Activated T-cell treated with anti-CD3 and anti-CD28 coated beads, Interleukin-2, amount 50 U/mL, for 48 hours (primary cell): ENCODE measurements around the gene C1QA.
"Not testable (repeated sequence)": the region's sequence is repeated elsewhere in the genome, so short reads cannot be mapped to it uniquely, and the experiment has no call there.

Experiments
- DNase-seq, 2 experiments: peaks; one replicate each; pipeline ENCODE4 v3.0.0-alpha.2; 2020

The C1QA gene

DNA sequence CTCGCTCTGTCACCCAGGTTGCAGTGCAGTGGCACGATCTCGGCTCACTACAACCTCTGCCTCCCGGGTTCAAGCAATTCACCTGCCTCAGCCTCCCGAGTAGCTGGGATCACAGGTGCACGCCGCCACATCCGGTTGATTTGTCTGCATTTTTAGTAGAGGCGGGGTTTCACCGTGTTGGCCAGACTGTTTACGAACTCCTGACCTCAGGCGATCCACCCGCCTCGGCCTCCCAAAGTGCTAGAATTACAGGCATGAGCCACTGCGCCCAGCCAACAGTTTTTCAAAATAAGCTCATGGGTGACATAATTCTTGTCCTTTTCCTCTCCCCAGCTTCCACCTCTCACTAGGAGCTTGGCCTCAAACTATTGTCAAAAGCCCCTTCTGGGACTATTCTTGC lies 39.7 kb downstream of the C1QA start:
- DNase-seq = not testable (repeated sequence)

DNA sequence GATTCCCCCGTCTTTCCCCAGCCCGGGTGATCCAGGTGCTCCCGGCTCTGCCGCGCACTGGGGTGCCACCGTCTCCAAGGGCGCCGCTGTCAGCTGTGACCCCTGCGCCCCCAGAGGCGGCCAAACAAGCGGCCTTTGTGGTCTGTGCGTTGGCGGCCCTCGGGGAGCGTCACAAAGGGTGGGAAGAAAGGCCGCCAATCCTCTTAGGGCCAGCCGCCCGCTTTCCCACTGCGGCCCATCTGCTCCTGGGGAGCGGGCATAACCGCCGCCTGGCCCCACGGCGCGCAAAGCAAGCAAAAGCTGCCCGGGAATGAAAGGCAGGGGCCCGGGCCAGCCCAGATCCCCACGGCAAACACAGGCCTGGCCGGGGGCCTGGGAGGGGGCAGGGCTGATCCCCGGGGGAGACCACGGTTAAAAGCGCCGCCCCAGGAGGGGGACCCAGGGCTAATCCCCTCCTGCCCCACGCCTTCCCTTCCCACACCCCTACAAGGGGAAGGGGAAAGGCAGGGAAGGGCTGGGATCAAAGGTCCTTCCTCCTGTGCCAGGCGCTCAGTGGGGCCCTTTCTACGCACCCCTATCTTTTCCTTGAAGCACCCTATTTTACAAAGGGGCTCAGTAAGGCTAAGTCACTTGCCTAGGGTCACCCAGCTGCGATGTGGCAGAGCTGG lies 40.6 kb downstream of the C1QA start:
- no peak for DNase-seq

DNA sequence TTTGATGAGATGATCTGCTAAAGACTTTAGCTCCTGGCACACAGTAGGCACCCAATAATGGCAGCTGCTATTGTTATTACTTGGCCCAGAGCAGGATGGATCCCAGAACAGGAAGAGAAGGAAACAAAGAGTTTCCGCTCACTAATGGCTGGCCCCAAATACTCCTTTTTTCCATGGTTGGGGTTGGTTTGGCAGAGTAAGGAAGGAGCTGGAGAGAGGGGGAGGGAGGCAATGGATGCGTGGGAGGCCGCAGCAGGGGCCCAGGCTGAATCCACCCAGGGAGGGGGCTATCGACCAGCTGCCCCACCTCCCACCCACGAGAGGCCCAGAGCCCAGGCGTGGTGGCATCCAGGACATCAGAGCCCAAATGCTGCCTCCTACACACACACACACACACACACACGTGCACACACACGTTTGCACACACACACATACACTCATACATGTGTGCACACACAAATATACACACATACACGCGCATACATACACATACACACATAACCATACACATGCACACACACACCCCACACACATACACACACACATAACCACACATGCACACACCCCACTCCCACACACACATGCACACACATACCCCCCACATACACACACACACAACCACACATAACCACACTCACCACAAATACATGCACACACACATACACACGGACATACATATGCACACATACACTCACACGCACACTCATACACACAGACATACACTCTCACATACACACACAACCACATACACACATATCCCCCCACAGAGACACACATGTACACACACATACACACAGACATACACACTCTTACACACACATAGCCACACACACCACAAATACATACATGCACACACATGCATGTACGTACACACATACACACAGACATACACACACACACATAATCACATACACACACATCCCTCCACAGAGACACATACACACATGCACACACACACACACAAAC lies 41.8 kb downstream of the C1QA start:
- no peak for DNase-seq

GRCh38 chr1:22680726-22681125 lies 44.3 kb downstream of the C1QA start:
- no peak for DNase-seq

DNA sequence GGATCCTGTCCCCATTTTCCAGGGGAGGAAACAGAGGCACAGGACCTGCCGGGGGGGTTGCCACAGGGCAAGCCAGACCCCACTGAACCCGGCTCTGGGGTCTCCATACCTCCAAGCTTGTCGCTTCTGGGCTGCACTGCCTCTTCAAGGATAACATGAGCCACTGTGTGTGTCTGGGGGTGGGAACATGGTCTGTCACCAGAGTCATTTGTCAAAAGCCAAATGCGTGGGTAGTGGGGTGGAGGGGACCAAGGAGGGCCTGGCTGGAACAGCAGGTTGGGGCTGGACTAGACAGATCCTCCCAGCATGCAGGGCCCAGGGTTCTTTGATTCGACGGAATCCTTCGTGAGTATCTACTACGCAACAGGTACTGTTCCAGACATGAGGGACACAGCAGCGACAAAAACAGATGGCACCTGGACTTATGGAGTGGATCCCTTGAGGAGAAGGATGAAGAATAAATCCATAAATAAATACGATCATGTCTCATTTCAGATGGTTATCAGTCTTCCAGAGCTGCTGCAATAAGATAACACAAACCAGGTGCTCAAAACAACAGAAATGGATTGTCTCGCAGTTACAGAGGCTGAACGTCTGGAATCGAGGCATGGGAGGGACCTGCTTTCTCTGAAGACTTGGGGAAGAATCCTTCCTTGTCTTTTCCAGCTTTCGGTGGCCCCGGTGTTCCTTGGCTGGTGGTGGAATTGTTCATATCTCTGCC lies 45.3 kb downstream of the C1QA start:
- DNase-seq = no peak

DNA sequence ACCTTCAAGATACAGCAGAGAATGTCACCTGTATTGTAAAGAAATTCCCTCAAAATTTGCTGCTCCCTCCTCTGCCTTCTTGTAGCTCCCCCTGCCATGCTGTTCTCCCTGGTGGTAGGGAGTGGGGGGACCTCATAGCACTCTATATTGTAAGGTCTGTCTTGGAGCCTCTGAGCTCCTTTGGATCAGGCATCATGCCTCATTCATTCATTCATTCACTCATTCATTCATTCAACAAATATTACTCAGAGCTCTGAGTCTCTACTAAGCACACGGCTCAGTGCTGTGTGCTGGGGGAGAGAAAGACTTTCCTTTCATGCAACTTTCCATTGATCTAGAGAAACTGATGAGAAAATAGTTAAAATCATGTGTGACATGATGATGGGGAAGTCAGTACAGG lies 47.1 kb downstream of the C1QA start:
- no peak for DNase-seq

DNA sequence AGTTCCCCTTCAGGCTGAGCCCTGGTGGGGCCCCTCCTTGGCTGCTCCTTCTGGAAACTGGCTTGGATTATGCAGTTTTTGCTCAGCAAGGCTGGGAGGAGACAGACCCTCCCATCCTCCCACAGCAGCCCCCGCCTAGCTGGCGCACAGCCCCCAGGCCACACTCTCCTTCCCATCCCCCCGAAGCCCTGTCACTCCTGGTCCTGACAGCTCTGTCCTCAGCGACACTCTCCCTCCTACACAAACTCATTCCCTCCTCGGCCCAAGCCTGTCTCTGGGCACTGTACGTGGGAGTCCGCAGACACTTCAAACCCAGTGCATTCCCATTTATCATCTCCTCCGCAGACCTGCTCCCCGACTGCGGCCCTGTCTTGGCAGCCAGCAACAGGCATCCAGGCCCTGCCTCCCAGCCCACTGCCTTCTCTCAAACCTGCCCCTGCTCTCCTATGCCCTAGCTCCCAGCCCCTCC lies 49.2 kb downstream of the C1QA start:
- DNase-seq = no peak

- DNase-seq = no peak
Measured at GRCh38 chr1:22687191-22687590, 50.8 kb downstream of the C1QA start.

DNA sequence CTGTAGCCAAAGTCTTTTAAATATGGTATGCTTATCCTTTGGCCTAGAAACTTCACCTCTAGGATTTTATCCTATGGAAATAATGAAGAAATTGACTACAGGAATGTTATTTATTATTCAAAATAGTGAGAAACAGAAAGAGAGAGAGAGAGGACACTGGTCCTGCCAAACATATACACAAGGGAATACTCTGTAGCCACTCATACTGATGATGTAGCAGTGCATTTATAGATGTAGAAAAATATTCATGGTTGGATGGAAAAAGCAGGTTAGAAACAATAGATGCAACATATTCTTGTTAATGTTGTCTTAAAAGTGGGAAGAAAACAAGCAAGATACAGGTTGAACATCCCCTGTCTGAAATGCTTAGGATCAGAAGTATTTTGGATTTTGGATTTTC lies 52.0 kb downstream of the C1QA start:
- DNase-seq = no peak
